WTC11 (cell line): ENCODE results near the gene HOXD1.

Experiments
- CTCF ChIP-seq: fragments of 200-600 bp; IDR thresholded peaks from 2 replicates; pipeline ENCODE4 v1.8.0; 2022; ENCODE audit warnings: antibody characterized with exemption
- E2F4 ChIP-seq: sonication (generic); formaldehyde crosslinking; IDR thresholded peaks from 2 replicates; pipeline ENCODE4 v1.8.1; 2022; ENCODE audit warnings: low read depth, mild to moderate bottlenecking, moderate library complexity, missing genetic modification reagents, borderline replicate concordance
- FOXJ3 ChIP-seq: sonication (generic); formaldehyde crosslinking; IDR thresholded peaks from 2 replicates; pipeline ENCODE4 v1.9.0; 2021; ENCODE audit warnings: missing genetic modification reagents, mild to moderate bottlenecking, borderline replicate concordance
- JUN ChIP-seq: sonication (generic); formaldehyde crosslinking; IDR thresholded peaks from 2 replicates; pipeline ENCODE4 v1.8.0; 2023; ENCODE audit warnings: mild to moderate bottlenecking, missing genetic modification reagents
- SP1 ChIP-seq: sonication (generic); formaldehyde crosslinking; conservative IDR thresholded peaks from 2 replicates; pipeline ENCODE4 v1.8.1; 2022; ENCODE audit warnings: missing genetic modification reagents
- TP53 ChIP-seq: sonication (generic); formaldehyde crosslinking; IDR thresholded peaks from 2 replicates; pipeline ENCODE4 v1.8.1; 2023; ENCODE audit warnings: mild to moderate bottlenecking, missing genetic modification reagents

- TF ChIP-seq CTCF (no peak), JUN (CRISPR knock-in tag) (no peak), TP53 (no peak), FOXJ3 (CRISPR knock-in tag) (no peak), SP1 (no peak), E2F4 (no peak)
Observed at GRCh38 chr2:176149939-176150583, 38.4 kb upstream of the HOXD1 start.
